ENCODE results near the gene ARL3.

ARL3 gene

GRCh38 chr10:102661658-102662028 lies 52.6 kb downstream of the ARL3 start:
- Mint-ChIP-seq H3K27me3 (ENCODE audit: low read depth) (no peaks in the 10 kb centered on the region), H3K4me3 (peak overlapping the region; percentile 62), H3K36me3 (ENCODE audit: low read depth) (peaks cover 9% of the 10 kb centered on the region), H3K9me3 (no peaks in the 10 kb centered on the region), H3K4me1 (ENCODE audit: low read depth) (peaks cover 28% of the 10 kb centered on the region), H3K27ac (peak overlapping the region; percentile 87)

DNA sequence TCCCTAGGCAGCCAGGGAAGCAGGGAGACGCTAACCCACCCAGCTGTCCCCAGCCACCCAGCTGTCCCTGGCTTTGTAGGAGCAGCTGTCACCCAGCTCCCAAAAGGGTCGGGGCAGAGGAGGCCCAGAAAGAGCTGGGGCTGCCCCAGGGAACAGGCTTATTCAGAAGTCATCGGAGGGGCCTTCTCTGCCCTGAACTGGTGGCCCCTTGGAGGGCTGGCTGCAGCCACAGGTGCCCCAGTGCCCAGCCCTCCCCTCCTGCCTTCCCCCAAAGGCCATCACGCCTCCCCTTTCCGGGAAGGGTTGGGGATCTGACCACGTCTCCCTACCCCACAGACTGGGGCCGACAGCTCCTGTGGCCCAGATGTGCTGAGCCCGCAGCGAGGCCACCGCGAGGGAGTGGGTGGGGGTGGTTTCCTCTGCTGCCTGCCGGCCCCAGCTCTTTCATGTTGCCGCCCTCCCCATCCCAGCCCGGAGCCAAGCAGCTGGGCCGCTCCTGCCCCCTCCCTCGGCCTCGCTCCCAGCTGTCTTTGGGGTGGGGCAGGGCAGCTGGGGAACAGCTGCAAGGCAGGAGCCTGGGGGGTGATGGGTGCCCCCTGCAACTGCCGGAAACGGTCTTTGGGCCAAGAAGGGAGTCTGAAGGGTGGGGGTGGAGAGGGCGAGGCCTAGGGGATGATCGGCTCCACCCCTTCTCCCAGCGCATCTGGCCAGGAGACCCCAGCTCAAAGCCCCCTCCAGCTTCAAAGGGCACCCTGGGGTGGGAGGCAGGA lies 53.1 kb downstream of the ARL3 start:
- H3K27ac Mint-ChIP-seq: peak overlapping the region; percentile 87
- H3K9me3 Mint-ChIP-seq: no peaks in the 10 kb centered on the region
- peaks cover 26% of the 10 kb centered on the region for H3K4me1 Mint-ChIP-seq (ENCODE audit: low read depth)
- no peaks in the 10 kb centered on the region for H3K27me3 Mint-ChIP-seq (ENCODE audit: low read depth)
- peaks cover 13% of the 10 kb centered on the region for H3K36me3 Mint-ChIP-seq (ENCODE audit: low read depth)
- H3K4me3 Mint-ChIP-seq: peak overlapping the region; percentile 62

DNA sequence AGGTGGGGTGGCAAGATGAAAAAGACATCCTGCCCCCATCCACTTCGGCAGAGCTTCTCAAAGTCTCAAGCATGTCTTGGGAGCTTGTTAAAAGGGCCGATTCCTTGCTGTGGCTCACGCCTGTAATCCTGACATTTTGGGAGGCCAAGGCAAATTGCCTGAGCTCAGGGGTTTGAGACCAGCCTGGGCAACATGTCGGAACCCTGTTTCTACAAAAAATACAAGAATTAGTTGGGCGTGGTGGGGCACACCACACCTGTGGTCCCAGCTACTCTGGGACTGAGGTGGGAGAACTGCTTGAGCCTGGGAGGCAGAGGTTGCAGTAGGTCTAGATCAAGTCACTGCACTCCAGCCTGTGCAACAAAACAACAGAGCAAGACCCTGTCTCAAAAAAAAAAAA lies 55.4 kb downstream of the ARL3 start:
- no peaks in the 10 kb centered on the region for H3K9me3 Mint-ChIP-seq
- peaks cover 25% of the 10 kb centered on the region for H3K4me1 Mint-ChIP-seq (ENCODE audit: low read depth)
- no peaks in the 10 kb centered on the region for H3K27me3 Mint-ChIP-seq (ENCODE audit: low read depth)
- peaks cover 17% of the 10 kb centered on the region for H3K36me3 Mint-ChIP-seq (ENCODE audit: low read depth)
- no peak overlapping the region for H3K4me3 Mint-ChIP-seq
- peak overlapping the region; percentile 73 for H3K27ac Mint-ChIP-seq

- no peaks in the 10 kb centered on the region for H3K9me3 Mint-ChIP-seq
Observed at GRCh38 chr10:102657984-102658724, 56.0 kb downstream of the ARL3 start.

GRCh38 chr10:102657451-102657850 lies 56.7 kb downstream of the ARL3 start:
- no peaks in the 10 kb centered on the region for H3K27me3 Mint-ChIP-seq (ENCODE audit: low read depth)
- no peak overlapping the region for H3K27ac Mint-ChIP-seq
- no peaks in the 10 kb centered on the region for H3K9me3 Mint-ChIP-seq
- peaks cover 38% of the 10 kb centered on the region for H3K4me1 Mint-ChIP-seq (ENCODE audit: low read depth)
- no peak overlapping the region for H3K4me3 Mint-ChIP-seq
- H3K36me3 Mint-ChIP-seq (ENCODE audit: low read depth): peaks cover 22% of the 10 kb centered on the region

More at GRCh38 chr10:102657984-102658724, 56.0 kb downstream of the ARL3 start:
- H3K4me3 Mint-ChIP-seq: no peak overlapping the region
- peaks cover 32% of the 10 kb centered on the region for H3K4me1 Mint-ChIP-seq (ENCODE audit: low read depth)
- H3K36me3 Mint-ChIP-seq (ENCODE audit: low read depth): peaks cover 19% of the 10 kb centered on the region
- H3K27me3 Mint-ChIP-seq (ENCODE audit: low read depth): no peaks in the 10 kb centered on the region
- peak overlapping the region; percentile 73 for H3K27ac Mint-ChIP-seq

DNA sequence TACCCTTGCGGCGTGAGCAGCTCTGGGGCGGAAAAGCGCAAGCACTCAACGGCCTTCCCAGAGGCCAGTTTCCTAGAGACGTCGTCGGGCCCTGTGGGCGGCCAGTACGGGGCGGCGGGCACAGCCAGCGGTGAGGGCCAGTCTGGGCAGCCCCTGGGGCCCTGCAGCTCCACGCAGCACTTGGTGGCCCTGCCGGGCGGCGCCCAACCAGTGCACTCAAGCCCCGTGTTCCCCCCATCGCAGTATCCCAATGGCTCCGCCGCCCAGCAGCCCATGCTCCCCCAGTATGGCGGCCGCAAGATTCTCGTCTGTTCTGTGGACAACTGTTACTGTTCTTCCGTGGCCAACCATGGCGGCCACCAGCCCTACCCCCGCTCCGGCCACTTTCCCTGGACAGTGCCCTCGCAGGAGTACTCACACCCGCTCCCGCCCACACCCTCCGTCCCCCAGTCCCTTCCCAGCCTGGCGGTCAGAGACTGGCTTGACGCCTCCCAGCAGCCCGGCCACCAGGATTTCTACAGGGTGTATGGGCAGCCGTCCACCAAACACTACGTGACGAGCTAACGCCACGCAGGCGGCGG lies 57.3 kb downstream of the ARL3 start:
- no peak overlapping the region for H3K4me3 Mint-ChIP-seq
- H3K27ac Mint-ChIP-seq: no peak overlapping the region
- no peaks in the 10 kb centered on the region for H3K9me3 Mint-ChIP-seq
- peaks cover 26% of the 10 kb centered on the region for H3K36me3 Mint-ChIP-seq (ENCODE audit: low read depth)
- H3K4me1 Mint-ChIP-seq (ENCODE audit: low read depth): peaks cover 42% of the 10 kb centered on the region
- H3K27me3 Mint-ChIP-seq (ENCODE audit: low read depth): no peaks in the 10 kb centered on the region

- peaks cover 26% of the 10 kb centered on the region for H3K36me3 Mint-ChIP-seq (ENCODE audit: low read depth)
- H3K27ac Mint-ChIP-seq: no peak overlapping the region
- no peaks in the 10 kb centered on the region for H3K9me3 Mint-ChIP-seq
- H3K27me3 Mint-ChIP-seq (ENCODE audit: low read depth): no peaks in the 10 kb centered on the region
- peaks cover 44% of the 10 kb centered on the region for H3K4me1 Mint-ChIP-seq (ENCODE audit: low read depth)
- H3K4me3 Mint-ChIP-seq: no peak overlapping the region
Observed at GRCh38 chr10:102656026-102656425, 58.2 kb downstream of the ARL3 start.

- Mint-ChIP-seq H3K27me3 (ENCODE audit: low read depth) (no peaks in the 10 kb centered on the region), H3K4me3 (no peak overlapping the region), H3K36me3 (ENCODE audit: low read depth) (peaks cover 26% of the 10 kb centered on the region), H3K27ac (no peak overlapping the region), H3K9me3 (no peaks in the 10 kb centered on the region), H3K4me1 (ENCODE audit: low read depth) (peaks cover 44% of the 10 kb centered on the region)
Observed at GRCh38 chr10:102654969-102655368, 59.2 kb downstream of the ARL3 start.

DNA sequence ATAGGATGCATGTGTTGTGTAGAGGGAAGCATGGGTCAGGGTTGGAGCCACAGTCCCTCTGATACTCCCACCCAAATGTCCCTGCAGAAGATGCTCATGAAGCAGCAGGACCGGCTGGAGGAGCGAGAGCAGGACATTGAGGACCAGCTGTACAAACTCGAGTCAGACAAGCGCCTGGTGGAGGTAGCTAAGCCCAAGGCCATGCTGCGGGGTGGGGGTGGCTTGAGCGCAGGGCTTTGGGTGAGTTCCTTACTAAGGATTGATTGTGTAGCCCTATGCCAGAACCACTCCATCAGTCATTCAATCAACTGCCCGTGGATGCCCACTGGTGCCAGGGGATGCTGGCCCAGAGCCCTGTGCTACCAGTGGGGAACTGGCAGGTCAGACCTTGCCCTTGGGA lies 59.6 kb downstream of the ARL3 start:
- no peaks in the 10 kb centered on the region for H3K9me3 Mint-ChIP-seq
- peaks cover 45% of the 10 kb centered on the region for H3K4me1 Mint-ChIP-seq (ENCODE audit: low read depth)
- H3K27me3 Mint-ChIP-seq (ENCODE audit: low read depth): no peaks in the 10 kb centered on the region
- no peak overlapping the region for H3K4me3 Mint-ChIP-seq
- no peak overlapping the region for H3K27ac Mint-ChIP-seq
- H3K36me3 Mint-ChIP-seq (ENCODE audit: low read depth): peaks cover 26% of the 10 kb centered on the region

GRCh38 chr10:102653060-102653459 lies 61.1 kb downstream of the ARL3 start:
- no peaks in the 10 kb centered on the region for H3K27me3 Mint-ChIP-seq (ENCODE audit: low read depth)
- peak overlapping the region; percentile 94 for H3K27ac Mint-ChIP-seq
- H3K4me1 Mint-ChIP-seq (ENCODE audit: low read depth): peaks cover 50% of the 10 kb centered on the region
- peak overlapping the region; percentile 39 for H3K4me3 Mint-ChIP-seq
- peaks cover 25% of the 10 kb centered on the region for H3K36me3 Mint-ChIP-seq (ENCODE audit: low read depth)
- H3K9me3 Mint-ChIP-seq: no peaks in the 10 kb centered on the region

GRCh38 chr10:102652170-102652916 lies 61.9 kb downstream of the ARL3 start:
- Mint-ChIP-seq H3K27ac (peak overlapping the region; percentile 94), H3K9me3 (no peaks in the 10 kb centered on the region), H3K36me3 (ENCODE audit: low read depth) (peaks cover 23% of the 10 kb centered on the region), H3K4me1 (ENCODE audit: low read depth) (peaks cover 55% of the 10 kb centered on the region), H3K27me3 (ENCODE audit: low read depth) (no peaks in the 10 kb centered on the region), H3K4me3 (peak overlapping the region; percentile 79)

DNA sequence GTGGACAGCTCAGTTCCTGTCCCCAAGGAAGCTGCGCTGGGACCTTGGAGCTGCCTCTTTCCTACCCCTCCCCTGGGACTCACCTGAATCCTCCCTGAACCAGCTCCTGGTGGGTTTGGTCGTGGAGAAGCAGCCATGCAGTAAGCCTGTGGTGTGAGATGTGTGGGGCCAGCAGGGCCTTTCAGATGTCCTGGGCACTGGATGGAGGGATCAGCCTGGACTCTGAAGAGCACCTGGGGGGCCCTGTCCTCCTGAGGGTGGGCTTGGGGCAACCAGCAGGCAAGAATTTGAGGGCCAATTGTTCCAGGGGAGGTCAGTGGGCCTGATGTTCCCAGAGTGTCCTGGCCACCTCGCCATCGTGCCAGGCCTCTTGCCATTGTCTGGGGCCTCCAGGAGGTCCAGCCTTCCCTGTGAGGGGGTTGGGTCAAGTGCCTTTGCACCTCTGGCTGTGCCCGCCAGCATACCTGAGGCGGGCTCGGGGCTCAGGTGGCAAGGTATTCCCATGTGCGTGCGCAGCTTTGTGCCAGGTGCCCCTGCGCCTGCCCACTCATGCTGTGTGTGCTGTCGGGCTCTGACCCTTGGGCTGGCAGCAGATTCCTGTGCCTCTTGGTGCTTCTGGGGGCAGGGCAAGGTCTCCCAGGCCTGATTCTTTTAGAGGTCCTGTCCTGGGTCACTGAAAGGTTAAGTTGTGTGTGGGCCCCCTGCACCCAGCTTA lies 62.6 kb downstream of the ARL3 start:
- peaks cover 22% of the 10 kb centered on the region for H3K36me3 Mint-ChIP-seq (ENCODE audit: low read depth)
- H3K4me3 Mint-ChIP-seq: peak overlapping the region; percentile 79
- H3K4me1 Mint-ChIP-seq (ENCODE audit: low read depth): peaks cover 58% of the 10 kb centered on the region
- no peaks in the 10 kb centered on the region for H3K9me3 Mint-ChIP-seq
- no peaks in the 10 kb centered on the region for H3K27me3 Mint-ChIP-seq (ENCODE audit: low read depth)
- H3K27ac Mint-ChIP-seq: peak overlapping the region; percentile 94

DNA sequence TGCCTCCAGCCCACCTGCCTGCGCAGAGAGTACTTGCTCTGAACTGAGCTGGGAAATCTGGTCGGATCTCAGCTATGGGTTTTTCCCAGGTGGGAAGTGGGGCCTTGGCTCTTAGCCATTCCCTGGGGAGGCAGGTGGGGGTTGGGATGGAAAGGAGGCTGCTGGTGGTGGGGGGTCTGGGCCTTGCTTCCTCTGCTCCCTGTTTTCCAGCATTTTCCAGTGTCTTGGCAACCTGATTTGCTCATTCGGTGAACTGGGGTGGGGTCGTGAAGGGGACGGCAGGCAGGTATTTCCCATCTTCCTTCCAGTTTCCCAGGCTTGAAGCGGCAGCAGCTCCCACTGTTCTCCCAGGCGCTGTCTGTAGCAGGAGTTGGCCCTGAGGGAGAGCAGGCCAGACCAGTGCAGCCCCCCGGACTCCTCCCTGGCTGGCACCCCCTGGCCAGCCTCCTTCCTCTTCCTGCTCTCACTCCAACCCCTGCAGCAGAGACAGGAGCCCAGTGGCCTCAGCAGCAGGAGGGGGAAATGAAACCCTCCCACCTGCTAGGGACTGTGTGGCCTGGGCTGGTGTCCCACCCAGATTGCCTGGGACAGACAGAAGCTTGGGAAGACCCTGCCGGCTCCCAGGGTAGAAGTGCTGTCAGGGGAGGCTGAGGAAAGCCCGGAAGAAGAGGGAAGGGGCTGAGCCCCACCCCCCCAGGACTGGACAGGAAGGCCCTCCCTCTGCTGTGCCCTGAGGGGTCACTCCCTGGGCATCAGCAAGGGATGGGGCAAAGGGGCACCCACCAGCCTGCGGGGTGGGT lies 63.3 kb downstream of the ARL3 start:
- H3K9me3 Mint-ChIP-seq: no peaks in the 10 kb centered on the region
- peaks cover 24% of the 10 kb centered on the region for H3K36me3 Mint-ChIP-seq (ENCODE audit: low read depth)
- peaks cover 63% of the 10 kb centered on the region for H3K4me1 Mint-ChIP-seq (ENCODE audit: low read depth)
- peak overlapping the region; percentile 94 for H3K27ac Mint-ChIP-seq
- H3K4me3 Mint-ChIP-seq: no peak overlapping the region
- no peaks in the 10 kb centered on the region for H3K27me3 Mint-ChIP-seq (ENCODE audit: low read depth)
